Upper lobe of left lung (tissue), 6 donors: ENCODE results near the gene CNTFR. TPM values are rescaled to one million over a fixed set of nuclear protein-coding genes. Genes with fewer than 3 reads are reported as not detected.
"Not testable (repeated sequence)": the region's sequence is repeated elsewhere in the genome, so short reads cannot be mapped to it uniquely, and the experiment has no call there.

ENCODE experiments used
- ATAC-seq, 2 donors: fragments of 200-7000 bp; cut with Tn5 transposase; one replicate each; pipeline ENCODE4 v1.9.1; 2022; ENCODE audit warnings: mild to moderate bottlenecking in 2 of 2, moderate library complexity in 2 of 2; ENCODE audit not compliant: low FRiP score in 2 of 2
- DNase-seq, 2 donors: peaks; one replicate each; pipeline ENCODE4 v3.0.0-alpha.2; 2019 to 2020
- H3K27ac ChIP-seq, 4 donors: fragments of 200-600 bp; sonication (generic); one replicate each; pipeline ENCODE4 v1.5.1; 2016 to 2019
- H3K27me3 ChIP-seq, 4 donors: fragments of 200-600 bp; sonication (generic); one replicate each; pipeline ENCODE4 v1.5.1; 2017 to 2019
- H3K36me3 ChIP-seq, 4 donors: fragments of 200-600 bp; sonication (generic); one replicate each; pipeline ENCODE4 v1.5.1; 2016 to 2019
- H3K4me1 ChIP-seq, 4 donors: fragments of 200-600 bp; sonication (generic); one replicate each; pipeline ENCODE4 v1.5.1; 2018 to 2019
- H3K4me3 ChIP-seq, 4 donors: fragments of 200-600 bp; sonication (generic); one replicate each; pipeline ENCODE4 v1.5.1; 2017 to 2019; ENCODE audit warnings: mild to moderate bottlenecking in 2 of 4, moderate library complexity in 1 of 4
- H3K9me3 ChIP-seq, 4 donors: fragments of 200-600 bp; sonication (generic); one replicate each; pipeline ENCODE4 v1.5.1; 2018 to 2019
- EP300 ChIP-seq, 4 donors: sonication (generic); formaldehyde crosslinking; IDR thresholded peaks; one replicate each; pipeline ENCODE4 v1.5.1; 2017; ENCODE audit warnings: antibody characterized with exemption in 4 of 4, control low read depth in 2 of 4
- POLR2A ChIP-seq, 4 donors: fragments of 450-650 bp; IDR thresholded peaks; one replicate each; pipeline ENCODE4 v1.5.1; 2016 to 2017; ENCODE audit warnings: antibody characterized with exemption in 4 of 4, mild to moderate bottlenecking in 2 of 4
- POLR2AphosphoS5 ChIP-seq, 2 donors: sonication (generic); formaldehyde crosslinking; IDR thresholded peaks; one replicate each; pipeline ENCODE4 v1.5.1; 2017; ENCODE audit warnings: antibody characterized with exemption in 2 of 2
- WGBS, 2 donors: methylation state at CpG; one replicate each; pipeline ENCODE4 v1.1.5; 2017 to 2018; 5-methylcytosine and 5-hydroxymethylcytosine counted together
- total RNA-seq, 6 donors: library from RNA; depleted of rRNA in 4 of 6; stranded (reverse); fragments of >200 nt in 4 of 6; gene quantifications; one replicate each; pipeline versions ENCODE4 v1.1.0 to v1.2.1, GENCODE V29; 2016 to 2021
- TF ChIP-seq, protein P1 (sequence below), 6 experiments: fragments of 450-650 bp in 4 of 6; fragments of 200-600 bp in 2 of 6; sonication (generic) in 2 of 6; IDR thresholded peaks; one replicate each; pipeline ENCODE4 v1.5.1; 2016 to 2019; ENCODE audit warnings: antibody characterized with exemption in 6 of 6
- donor health status: DM: no; HTN: no; CAD: no; lungs with moderate emphysema.
- donor health status: DM: no; HTN: yes; CAD: no; lungs with severe emphysema.

CNTFR gene
- total RNA-seq, 6 donors from 2014 or later = 0.30 to 3.3 (median 0.69) TPM; not detected in 1

- 76 to 78% methylated on average over 7 of the region's 7 CpGs for WGBS, 2 donors
- Histone ChIP-seq H3K27me3 (no peaks in the 10 kb centered on the region), H3K4me1 (peaks cover 0 to 3% (median 1%) of the 10 kb centered on the region in 4 donors), H3K9me3 (no peaks in the 10 kb centered on the region), H3K27ac (no peak overlapping the region), H3K36me3 (no peaks in the 10 kb centered on the region), H3K4me3 (no peak overlapping the region)
- ATAC-seq (no peak), DNase-seq (no peak)
- TF ChIP-seq POLR2AphosphoS5 (IDR thresholded peaks at IDR 0.05) (no peak), POLR2A (IDR thresholded peaks at IDR 0.05) (no peak), EP300 (IDR thresholded peaks at IDR 0.05) (no peak)
- TF ChIP-seq, protein P1, sequence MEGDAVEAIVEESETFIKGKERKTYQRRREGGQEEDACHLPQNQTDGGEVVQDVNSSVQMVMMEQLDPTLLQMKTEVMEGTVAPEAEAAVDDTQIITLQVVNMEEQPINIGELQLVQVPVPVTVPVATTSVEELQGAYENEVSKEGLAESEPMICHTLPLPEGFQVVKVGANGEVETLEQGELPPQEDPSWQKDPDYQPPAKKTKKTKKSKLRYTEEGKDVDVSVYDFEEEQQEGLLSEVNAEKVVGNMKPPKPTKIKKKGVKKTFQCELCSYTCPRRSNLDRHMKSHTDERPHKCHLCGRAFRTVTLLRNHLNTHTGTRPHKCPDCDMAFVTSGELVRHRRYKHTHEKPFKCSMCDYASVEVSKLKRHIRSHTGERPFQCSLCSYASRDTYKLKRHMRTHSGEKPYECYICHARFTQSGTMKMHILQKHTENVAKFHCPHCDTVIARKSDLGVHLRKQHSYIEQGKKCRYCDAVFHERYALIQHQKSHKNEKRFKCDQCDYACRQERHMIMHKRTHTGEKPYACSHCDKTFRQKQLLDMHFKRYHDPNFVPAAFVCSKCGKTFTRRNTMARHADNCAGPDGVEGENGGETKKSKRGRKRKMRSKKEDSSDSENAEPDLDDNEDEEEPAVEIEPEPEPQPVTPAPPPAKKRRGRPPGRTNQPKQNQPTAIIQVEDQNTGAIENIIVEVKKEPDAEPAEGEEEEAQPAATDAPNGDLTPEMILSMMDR (IDR thresholded peaks at IDR 0.05) = no peak
Observed at GRCh38 chr9:34541540-34541939, 48.0 kb downstream of the CNTFR start.

DNA sequence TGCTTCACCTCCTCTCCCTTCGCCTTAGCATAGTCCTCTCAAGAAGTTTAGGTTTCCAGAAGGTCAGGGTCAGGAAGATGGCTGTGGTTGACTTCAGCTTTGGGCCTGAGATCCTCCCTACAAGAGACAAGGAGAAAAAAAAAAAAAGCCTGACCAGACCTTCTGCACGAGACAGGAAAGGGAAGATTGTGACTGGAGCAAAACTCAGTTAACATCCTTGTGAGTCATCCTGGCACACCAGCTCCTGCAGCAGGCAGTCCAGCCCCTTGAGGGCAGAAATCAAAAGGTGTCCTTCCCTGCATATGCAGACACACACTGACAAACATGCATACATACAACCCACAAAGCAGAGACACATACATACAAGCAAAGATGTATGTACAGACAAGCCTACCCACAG is 48.7 kb downstream of the CNTFR start:
- TF ChIP-seq POLR2A (IDR thresholded peaks at IDR 0.05) = no peak
- TF ChIP-seq, protein P1 (IDR thresholded peaks at IDR 0.05) = no peak
- TF ChIP-seq POLR2AphosphoS5 (IDR thresholded peaks at IDR 0.05) = no peak
- no peak for TF ChIP-seq EP300 (IDR thresholded peaks at IDR 0.05)
- Histone ChIP-seq H3K9me3 (no peaks in the 10 kb centered on the region), H3K27ac (no peak overlapping the region), H3K4me1 (no peaks in the 10 kb centered on the region), H3K36me3 (no peaks in the 10 kb centered on the region), H3K4me3 (no peak overlapping the region), H3K27me3 (no peaks in the 10 kb centered on the region)
- 61 to 69% methylated on average over 2 of the region's 2 CpGs for WGBS, 2 donors
- DNase-seq (no peak), ATAC-seq (no peak)

GRCh38 chr9:34536685-34537084 is 52.8 kb downstream of the CNTFR start:
- WGBS, 2 donors = 46 to 52% methylated on average over 7 of the region's 7 CpGs
- H3K36me3 ChIP-seq = no peaks in the 10 kb centered on the region
- H3K27me3 ChIP-seq = no peaks in the 10 kb centered on the region
- H3K9me3 ChIP-seq = peaks cover 0 to 3% (median 0%) of the 10 kb centered on the region in 4 donors
- no peaks in the 10 kb centered on the region for H3K4me1 ChIP-seq
- H3K27ac ChIP-seq = no peak overlapping the region
- TF ChIP-seq POLR2A (IDR thresholded peaks at IDR 0.05) = no peak
- TF ChIP-seq, protein P1 (IDR thresholded peaks at IDR 0.05) = no peak
- TF ChIP-seq POLR2AphosphoS5 (IDR thresholded peaks at IDR 0.05) = no peak
- TF ChIP-seq EP300 (IDR thresholded peaks at IDR 0.05) = no peak
- ATAC-seq (no peak), DNase-seq (no peak)
- H3K4me3 ChIP-seq = no peak overlapping the region

GRCh38 chr9:34532041-34532440 is 57.5 kb downstream of the CNTFR start:
- not testable (repeated sequence) for DNase-seq, H3K36me3 ChIP-seq, H3K27me3 ChIP-seq, H3K4me3 ChIP-seq, H3K27ac ChIP-seq, H3K9me3 ChIP-seq, H3K4me1 ChIP-seq, ATAC-seq
- 90 to 98% methylated on average over 6 to 7 of the region's 8 CpGs for WGBS, 2 donors

DNA sequence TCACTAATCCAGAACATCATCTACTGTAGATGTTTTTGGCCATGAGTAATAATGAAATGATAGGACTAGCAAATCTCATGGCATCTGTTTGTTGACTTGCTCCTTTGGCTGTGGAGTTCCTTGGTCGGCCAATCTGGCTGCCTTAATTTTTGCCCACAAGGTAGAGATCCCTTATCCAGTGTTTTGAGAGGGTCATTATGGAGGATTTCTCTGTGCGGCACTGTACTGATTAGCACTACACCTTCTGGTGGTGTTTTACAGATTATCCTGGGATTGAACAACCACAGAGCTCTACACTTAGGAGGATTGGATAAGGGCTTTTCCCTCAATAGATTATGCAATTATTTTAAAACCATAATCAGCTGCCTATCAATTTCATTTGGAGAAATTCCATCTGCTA is 63.5 kb downstream of the CNTFR start:
- H3K27ac ChIP-seq = no peak overlapping the region
- no peaks in the 10 kb centered on the region for H3K27me3 ChIP-seq
- no peaks in the 10 kb centered on the region for H3K9me3 ChIP-seq
- DNase-seq = no peak
- no peak for ATAC-seq
- H3K36me3 ChIP-seq = no peaks in the 10 kb centered on the region
- TF ChIP-seq POLR2A (IDR thresholded peaks at IDR 0.05) = no peak
- TF ChIP-seq, protein P1 (IDR thresholded peaks at IDR 0.05) = no peak
- TF ChIP-seq POLR2AphosphoS5 (IDR thresholded peaks at IDR 0.05) = no peak
- no peak for TF ChIP-seq EP300 (IDR thresholded peaks at IDR 0.05)
- peaks cover 5 to 16% (median 7%) of the 10 kb centered on the region in 4 donors for H3K4me1 ChIP-seq
- 83 to 85% methylated on average over 2 of the region's 2 CpGs for WGBS, 2 donors
- no peak overlapping the region for H3K4me3 ChIP-seq
